ENCODE measurements around the gene TBPL1.
A peak's percentile ranks its signal among the peaks of the same experiment; 100 is the strongest.

TBPL1 gene

DNA sequence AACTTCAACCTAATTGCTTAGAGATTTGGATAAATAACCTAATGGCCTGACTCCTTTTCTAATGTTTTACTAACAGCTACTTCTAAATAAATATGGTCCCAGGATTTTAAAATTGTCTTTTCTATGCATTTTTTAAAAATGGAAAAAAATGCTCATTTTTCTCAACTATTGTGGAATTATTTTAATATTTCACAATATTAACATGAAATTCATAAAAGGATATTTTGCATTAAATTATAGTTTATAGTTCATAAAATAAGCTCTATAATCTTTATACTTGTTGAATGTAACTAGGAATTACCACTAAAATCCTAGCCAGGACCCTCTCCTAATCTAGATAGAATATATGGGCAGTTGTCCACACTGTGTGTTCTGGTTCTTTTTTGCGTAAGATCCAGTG lies 37.3 kb downstream of the TBPL1 start:
- no peak overlapping the region for H3K4me3 ChIP-seq (ENCODE audit: low read length)
- TF ChIP-seq, protein P1, sequence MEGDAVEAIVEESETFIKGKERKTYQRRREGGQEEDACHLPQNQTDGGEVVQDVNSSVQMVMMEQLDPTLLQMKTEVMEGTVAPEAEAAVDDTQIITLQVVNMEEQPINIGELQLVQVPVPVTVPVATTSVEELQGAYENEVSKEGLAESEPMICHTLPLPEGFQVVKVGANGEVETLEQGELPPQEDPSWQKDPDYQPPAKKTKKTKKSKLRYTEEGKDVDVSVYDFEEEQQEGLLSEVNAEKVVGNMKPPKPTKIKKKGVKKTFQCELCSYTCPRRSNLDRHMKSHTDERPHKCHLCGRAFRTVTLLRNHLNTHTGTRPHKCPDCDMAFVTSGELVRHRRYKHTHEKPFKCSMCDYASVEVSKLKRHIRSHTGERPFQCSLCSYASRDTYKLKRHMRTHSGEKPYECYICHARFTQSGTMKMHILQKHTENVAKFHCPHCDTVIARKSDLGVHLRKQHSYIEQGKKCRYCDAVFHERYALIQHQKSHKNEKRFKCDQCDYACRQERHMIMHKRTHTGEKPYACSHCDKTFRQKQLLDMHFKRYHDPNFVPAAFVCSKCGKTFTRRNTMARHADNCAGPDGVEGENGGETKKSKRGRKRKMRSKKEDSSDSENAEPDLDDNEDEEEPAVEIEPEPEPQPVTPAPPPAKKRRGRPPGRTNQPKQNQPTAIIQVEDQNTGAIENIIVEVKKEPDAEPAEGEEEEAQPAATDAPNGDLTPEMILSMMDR (conservative IDR thresholded peaks at IDR 0.05; ENCODE audit: low read length): no peak
- DNase-seq (ENCODE audit: low read depth): no peak

- TF ChIP-seq, protein P1 (conservative IDR thresholded peaks at IDR 0.05; ENCODE audit: low read length): no peak
- H3K4me3 ChIP-seq (ENCODE audit: low read length): no peak overlapping the region
- peak; percentile 61 for DNase-seq (ENCODE audit: low read depth)
These were observed 38.1 kb downstream of the TBPL1 start for GRCh38 chr6:133991096-133991593.

GRCh38 chr6:133992992-133993680 lies 40.1 kb downstream of the TBPL1 start:
- DNase-seq (ENCODE audit: low read depth): no peak
- H3K4me3 ChIP-seq (ENCODE audit: low read length): no peak overlapping the region
- TF ChIP-seq, protein P1 (conservative IDR thresholded peaks at IDR 0.05; ENCODE audit: low read length): no peak

DNA sequence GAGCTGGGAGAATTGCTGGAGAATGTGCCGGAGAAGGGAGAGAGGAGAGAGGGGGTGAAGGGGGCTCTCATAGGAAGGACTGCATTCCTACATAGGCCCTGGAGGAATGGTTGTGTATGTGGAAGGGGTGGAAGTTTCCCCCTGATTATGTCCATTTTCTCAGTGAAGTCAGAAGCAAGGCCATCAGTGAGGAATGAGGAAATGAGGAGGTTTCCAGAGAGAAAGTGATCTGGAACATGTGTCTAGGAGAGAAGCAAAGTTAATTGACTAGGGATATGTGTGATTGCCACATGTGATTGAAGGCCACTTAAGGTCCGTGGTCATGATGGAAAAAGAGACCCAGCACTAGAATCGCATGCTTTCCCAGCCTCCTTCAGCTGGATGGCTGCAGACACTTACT lies 42.3 kb downstream of the TBPL1 start:
- DNase-seq (ENCODE audit: low read depth): no peak
- TF ChIP-seq, protein P1 (conservative IDR thresholded peaks at IDR 0.05; ENCODE audit: low read length): no peak

DNA sequence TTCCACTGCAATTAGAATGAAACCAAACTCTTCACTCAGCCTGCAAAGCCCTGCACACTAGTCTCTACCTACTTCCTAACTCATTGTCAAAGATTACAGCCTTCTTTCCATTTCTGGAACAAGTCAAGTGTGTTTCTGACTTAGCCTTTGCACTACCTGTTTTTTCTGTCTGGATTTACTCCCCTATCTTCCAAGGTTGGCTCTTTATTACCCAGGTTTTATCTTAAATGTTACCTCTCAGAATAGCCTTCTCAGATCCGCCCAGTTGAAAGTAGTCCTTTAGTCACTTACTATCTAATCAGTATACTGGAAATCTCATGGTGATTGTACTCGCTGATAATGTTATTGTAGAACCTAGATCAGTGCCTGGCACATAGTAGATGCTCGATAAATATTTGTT lies 42.7 kb downstream of the TBPL1 start:
- TF ChIP-seq, protein P1 (conservative IDR thresholded peaks at IDR 0.05; ENCODE audit: low read length): no peak
- DNase-seq (ENCODE audit: low read depth): no peak
- H3K4me3 ChIP-seq (ENCODE audit: low read length): no peak overlapping the region

More for the DNA sequence above, 42.3 kb downstream of the TBPL1 start:
- H3K4me3 ChIP-seq (ENCODE audit: low read length): no peak overlapping the region

- no peak overlapping the region for H3K4me3 ChIP-seq (ENCODE audit: low read length)
- DNase-seq (ENCODE audit: low read depth): no peak
- TF ChIP-seq, protein P1 (conservative IDR thresholded peaks at IDR 0.05; ENCODE audit: low read length): no peak
These were observed 44.2 kb downstream of the TBPL1 start for GRCh38 chr6:133997267-133997666.

- DNase-seq (ENCODE audit: low read depth): no peak
- TF ChIP-seq, protein P1 (conservative IDR thresholded peaks at IDR 0.05; ENCODE audit: low read length): no peak
- no peak overlapping the region for H3K4me3 ChIP-seq (ENCODE audit: low read length)
These were observed 46.3 kb downstream of the TBPL1 start for GRCh38 chr6:133999305-133999704.

Data from AG10803 (cell line).